ENCODE results near the gene RGCC. TPM values are rescaled to one million over a fixed set of nuclear protein-coding genes. Genes with fewer than 3 reads are reported as not detected.

The RGCC gene
- total and polyA plus RNA-seq, 2 of the 4 experiments (the other 2 are of a cell fraction), result 7.5 to 7.6 TPM

- TF ChIP-seq SMC3 (IDR thresholded peaks at IDR 0.05; ENCODE audit: low read depth, low read length) (no peak), POLR2A (IDR thresholded peaks at IDR 0.05; ENCODE audit: low read depth, low read length) (no peak), USF2 (IDR thresholded peaks at IDR 0.05; ENCODE audit: low read depth, low read length) (no peak), NFE2L2 (IDR thresholded peaks at IDR 0.05; ENCODE audit: low read depth, low read length) (no peak), RCOR1 (IDR thresholded peaks at IDR 0.05; ENCODE audit: insufficient replicate concordance, low read length) (no peak)
Measured at GRCh38 chr13:41494202-41494601, 36.9 kb downstream of the RGCC start (continued).

GRCh38 chr13:41495044-41495443 is 37.7 kb downstream of the RGCC start:
- H3K9me3 ChIP-seq (ENCODE audit: control insufficient read depth, insufficient read depth, low read length), result no peaks in the 10 kb centered on the region; the same call in 1 of the 2 replicates
- CTCF ChIA-PET, result no interaction called here
- 71% methylated on average over 1 of the region's 5 CpGs; no CpG with 5 or more reads in 1 of the 2 experiments for WGBS, 2 experiments (ENCODE audit: extremely low coverage in 2 of 2, insufficient read length in 1 of 2)
- intact Hi-C loops (cut with micrococcal nuclease), result no loop called here
- peak overlapping the region; percentile 63; the same call in 1 of the 2 replicates for H2AK5ac ChIP-seq (ENCODE audit: low read depth, low read length)
- BruUV-seq (replicated peaks), result no TSS peak
- H3K14ac ChIP-seq (replicated peaks; ENCODE audit: low read depth, low read length), result peak overlapping the region; percentile 62
- H4K91ac ChIP-seq (ENCODE audit: insufficient read depth, low read depth, low read length), result peak overlapping the region; percentile 75
- H3K23ac ChIP-seq (ENCODE audit: low read depth, low read length), result peak overlapping the region; percentile 7; the same call in 1 of the 2 replicates
- peaks cover 20% of the 10 kb centered on the region for H3K9me1 ChIP-seq (ENCODE audit: insufficient read depth, low read length)
- H2BK5ac ChIP-seq (ENCODE audit: low read depth, low read length, poor library complexity, severe bottlenecking), result no peak overlapping the region
- dilution Hi-C loops (cut with HindIII; ENCODE audit: low sequenced_read_pairs, unreplicated experiment), result no loop called here
- no peaks in the 10 kb centered on the region for H3K79me1 ChIP-seq (ENCODE audit: low read depth in 1 of 2, low read length in 2 of 2)
- peak overlapping the region; percentile 39 for H3K4ac ChIP-seq (ENCODE audit: low read depth, low read length)
- no peak overlapping the region for H3K4me2 ChIP-seq (ENCODE audit: low read depth, low read length)
- in situ Hi-C loops (cut with MboI; ENCODE audit: low sequenced_read_pairs), result no loop called here
- peak overlapping the region; percentile 85 for H3K18ac ChIP-seq (ENCODE audit: low read depth, low read length)
- peak overlapping the region; percentile 85 for H2BK20ac ChIP-seq (ENCODE audit: low read depth, low read length)
- no peaks in the 10 kb centered on the region for H3K27me3 ChIP-seq (ENCODE audit: control insufficient read depth, insufficient read depth, low read length)
- no peak overlapping the region for H3K56ac ChIP-seq (ENCODE audit: extremely low read depth, insufficient read depth, low read length)
- H2BK15ac ChIP-seq (ENCODE audit: low read depth, low read length), result peak overlapping the region; percentile 82; the same call in 2 of the 3 replicates
- peaks cover 14% of the 10 kb centered on the region for H3K4me1 ChIP-seq (ENCODE audit: control insufficient read depth, insufficient read depth, low read length)
- H2AK9ac ChIP-seq (replicated peaks; ENCODE audit: low read depth, low read length, poor library complexity), result no peak overlapping the region
- no peaks in the 10 kb centered on the region for H4K20me1 ChIP-seq (ENCODE audit: insufficient read depth, low read length)
- no peak overlapping the region for H3K4me3 ChIP-seq (ENCODE audit: insufficient read depth, low read depth, low read length)
- peak overlapping the region; percentile 82 for H2BK120ac ChIP-seq (ENCODE audit: low read depth, low read length)
- no peak for ATAC-seq (ENCODE audit: low read depth)
- H3K9ac ChIP-seq (ENCODE audit: low read depth, low read length), result no peak overlapping the region
- peak overlapping the region; percentile 77 for H4K5ac ChIP-seq (ENCODE audit: low read depth, low read length)
- peak overlapping the region; percentile 11; the same call in 1 of the 2 replicates for H3K27ac ChIP-seq (ENCODE audit: insufficient read depth, low read length)
- H2AFZ ChIP-seq (replicated peaks; ENCODE audit: low read length, poor library complexity), result peak overlapping the region; percentile 55
- no peaks in the 10 kb centered on the region for H3K36me3 ChIP-seq (ENCODE audit: control insufficient read depth, insufficient read depth, low read length)
- H4K8ac ChIP-seq (ENCODE audit: low read depth in 2 of 2, low read length in 2 of 2), result peak overlapping the region; percentile 32 to 41; a peak in 2 of 4 replicates
- DNase-seq, result no peak
- POLR2A ChIA-PET (ENCODE audit: unreplicated experiment), result no interaction called here
- TF ChIP-seq BHLHE40 (IDR thresholded peaks at IDR 0.05; ENCODE audit: low read depth, low read length) (no peak), POLR2A (IDR thresholded peaks at IDR 0.05; ENCODE audit: low read depth, low read length) (no peak), MAFK (IDR thresholded peaks at IDR 0.05; ENCODE audit: low read depth, low read length) (no peak), CEBPB (IDR thresholded peaks at IDR 0.05; ENCODE audit: low read depth, low read length) (no peak), USF2 (IDR thresholded peaks at IDR 0.05; ENCODE audit: low read depth, low read length) (no peak), FOS (IDR thresholded peaks at IDR 0.05; ENCODE audit: low read depth, low read length) (no peak), MXI1 (IDR thresholded peaks at IDR 0.05; ENCODE audit: borderline replicate concordance, low read depth, low read length) (no peak), RCOR1 (IDR thresholded peaks at IDR 0.05; ENCODE audit: insufficient replicate concordance, low read length) (no peak), CTCF (conservative IDR thresholded peaks at IDR 0.05; ENCODE audit: low read depth, low read length) (no peak), RFX5 (IDR thresholded peaks at IDR 0.05; ENCODE audit: low read depth, low read length) (no peak), RAD21 (IDR thresholded peaks at IDR 0.05; ENCODE audit: low read length) (no peak), SMC3 (IDR thresholded peaks at IDR 0.05; ENCODE audit: low read depth, low read length) (no peak)
